Loucy (cell line): ENCODE data around the gene SLC2A1.

Experiments used
- H2AFZ ChIP-seq: fragments of 200-600 bp; sonication (generic); 2 replicates; pipeline ENCODE4 v1.6.0; 2016; ENCODE audit warnings: antibody characterized with exemption, mild to moderate bottlenecking, low read length, moderate library complexity
- H3F3A ChIP-seq: fragments of 200-600 bp; 2 replicates; pipeline ENCODE4 v1.6.0; 2016; ENCODE audit warnings: antibody characterized with exemption, low read depth, mild to moderate bottlenecking
- H3K27me3 ChIP-seq: fragments of 200-600 bp; sonication (generic); 2 replicates; pipeline ENCODE4 v1.6.1; 2014; ENCODE audit warnings: low read length, mild to moderate bottlenecking; ENCODE audit not compliant: insufficient read depth, poor library complexity, severe bottlenecking
- H3K36me3 ChIP-seq: fragments of 200-600 bp; sonication (generic); 2 replicates; pipeline ENCODE4 v1.6.1; 2016; ENCODE audit warnings: low read length; ENCODE audit not compliant: insufficient read depth
- H3K4me1 ChIP-seq: fragments of 200-600 bp; sonication (generic); 2 replicates; pipeline ENCODE4 v1.5.1; 2014; ENCODE audit warnings: low read length, mild to moderate bottlenecking; ENCODE audit not compliant: insufficient read depth, poor library complexity, severe bottlenecking
- H3K4me2 ChIP-seq: fragments of 200-600 bp; sonication (generic); 2 replicates; pipeline ENCODE4 v1.6.0; 2014; ENCODE audit warnings: antibody characterized with exemption, low read length, low read depth, mild to moderate bottlenecking; ENCODE audit not compliant: poor library complexity, severe bottlenecking
- H3K4me3 ChIP-seq: fragments of 200-600 bp; sonication (generic); 2 replicates; pipeline ENCODE4 v1.5.1; 2014; ENCODE audit warnings: low read length, mild to moderate bottlenecking, mixed read lengths; ENCODE audit not compliant: poor library complexity, severe bottlenecking
- H3K79me2 ChIP-seq: fragments of 200-600 bp; sonication (generic); 2 replicates; pipeline ENCODE4 v1.6.1; 2014; ENCODE audit warnings: low read length; ENCODE audit not compliant: insufficient read depth
- H3K9ac ChIP-seq: fragments of 200-600 bp; sonication (generic); 2 replicates; pipeline ENCODE4 v1.6.0; 2014; ENCODE audit warnings: mild to moderate bottlenecking, low read depth, low read length, moderate library complexity; ENCODE audit not compliant: poor library complexity, severe bottlenecking
- H3K9me2 ChIP-seq: fragments of 200-600 bp; sonication (generic); replicated peaks from 2 replicates; pipeline ENCODE4 v1.6.1; 2016; ENCODE audit warnings: low read depth, low read length, mixed read lengths
- H3K9me3 ChIP-seq: fragments of 200-600 bp; sonication (generic); 2 replicates; pipeline ENCODE4 v1.6.1; 2014; ENCODE audit warnings: mild to moderate bottlenecking, antibody characterized with exemption, low read length, low read depth; ENCODE audit not compliant: insufficient read depth
- H4K20me1 ChIP-seq: fragments of 200-600 bp; sonication (generic); 2 replicates; pipeline ENCODE4 v1.6.0; 2014; ENCODE audit warnings: antibody characterized with exemption, low read length, mild to moderate bottlenecking; ENCODE audit not compliant: insufficient read depth, poor library complexity, severe bottlenecking
- EZH2phosphoT487 ChIP-seq: fragments of 200-600 bp; IDR thresholded peaks from 2 replicates; pipeline ENCODE4 v1.6.1; 2018; ENCODE audit warnings: antibody characterized with exemption, mild to moderate bottlenecking, moderate library complexity, borderline replicate concordance
- TF ChIP-seq, protein P1 (sequence below): fragments of 200-600 bp; sonication (generic); conservative IDR thresholded peaks from 2 replicates; pipeline ENCODE4 v1.5.1; 2014; ENCODE audit warnings: mild to moderate bottlenecking, antibody characterized with exemption, low read length

Gene SLC2A1

DNA sequence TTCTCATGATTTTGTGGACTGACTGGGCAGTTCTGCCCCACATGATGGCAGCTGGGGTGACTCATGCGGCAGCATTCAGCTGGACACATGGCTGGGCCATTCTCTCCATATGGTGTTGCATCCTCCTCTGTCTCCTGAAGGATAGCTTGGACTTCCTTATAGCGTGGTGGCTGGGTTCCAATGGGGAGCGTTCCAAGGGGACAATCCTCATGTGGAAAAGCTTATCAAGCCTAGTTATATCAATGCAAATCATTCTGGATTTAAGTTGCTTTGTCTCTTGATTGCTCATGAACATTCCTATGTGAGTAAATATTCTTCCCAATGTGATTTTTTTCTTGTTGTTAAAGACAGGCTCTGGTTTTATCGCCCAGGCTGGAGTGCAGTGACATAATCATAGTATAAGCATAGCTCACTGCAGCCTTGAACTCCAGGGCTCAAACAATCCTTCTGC, 13.2 kb upstream of the SLC2A1 start:
- no peaks in the 10 kb centered on the region for H4K20me1 ChIP-seq
- H3K4me1 ChIP-seq = no peaks in the 10 kb centered on the region
- no peak overlapping the region for H3K9ac ChIP-seq
- H3K27me3 ChIP-seq = no peaks in the 10 kb centered on the region
- H3K79me2 ChIP-seq = no peaks in the 10 kb centered on the region
- no peaks in the 10 kb centered on the region for H3K9me2 ChIP-seq
- no peaks in the 10 kb centered on the region for H3F3A ChIP-seq
- H3K4me3 ChIP-seq = no peak overlapping the region
- H3K4me2 ChIP-seq = no peak overlapping the region
- no peaks in the 10 kb centered on the region for H3K9me3 ChIP-seq
- no peaks in the 10 kb centered on the region for H3K36me3 ChIP-seq
- H2AFZ ChIP-seq = no peak overlapping the region
- TF ChIP-seq, protein P1, sequence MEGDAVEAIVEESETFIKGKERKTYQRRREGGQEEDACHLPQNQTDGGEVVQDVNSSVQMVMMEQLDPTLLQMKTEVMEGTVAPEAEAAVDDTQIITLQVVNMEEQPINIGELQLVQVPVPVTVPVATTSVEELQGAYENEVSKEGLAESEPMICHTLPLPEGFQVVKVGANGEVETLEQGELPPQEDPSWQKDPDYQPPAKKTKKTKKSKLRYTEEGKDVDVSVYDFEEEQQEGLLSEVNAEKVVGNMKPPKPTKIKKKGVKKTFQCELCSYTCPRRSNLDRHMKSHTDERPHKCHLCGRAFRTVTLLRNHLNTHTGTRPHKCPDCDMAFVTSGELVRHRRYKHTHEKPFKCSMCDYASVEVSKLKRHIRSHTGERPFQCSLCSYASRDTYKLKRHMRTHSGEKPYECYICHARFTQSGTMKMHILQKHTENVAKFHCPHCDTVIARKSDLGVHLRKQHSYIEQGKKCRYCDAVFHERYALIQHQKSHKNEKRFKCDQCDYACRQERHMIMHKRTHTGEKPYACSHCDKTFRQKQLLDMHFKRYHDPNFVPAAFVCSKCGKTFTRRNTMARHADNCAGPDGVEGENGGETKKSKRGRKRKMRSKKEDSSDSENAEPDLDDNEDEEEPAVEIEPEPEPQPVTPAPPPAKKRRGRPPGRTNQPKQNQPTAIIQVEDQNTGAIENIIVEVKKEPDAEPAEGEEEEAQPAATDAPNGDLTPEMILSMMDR = no peak
- TF ChIP-seq EZH2phosphoT487 = no peak

DNA sequence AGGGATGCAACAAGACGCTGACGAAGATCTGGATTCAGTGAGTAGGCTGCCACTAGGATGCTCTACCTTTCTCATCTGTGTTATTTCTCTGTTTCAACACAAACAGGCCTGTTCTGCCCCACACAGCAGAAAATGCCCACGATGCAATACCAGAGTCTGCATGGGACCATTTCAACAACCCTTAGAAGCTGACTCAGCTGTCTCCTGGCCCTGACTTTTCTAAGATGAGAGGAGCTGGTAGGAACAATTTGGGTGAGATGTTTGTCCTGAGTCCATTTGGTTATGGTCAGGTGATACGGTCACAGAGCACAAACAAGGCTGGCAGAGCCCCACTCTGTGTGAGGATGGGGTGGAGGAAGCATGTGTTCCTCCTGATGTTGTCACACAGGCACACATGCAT, 11.5 kb upstream of the SLC2A1 start:
- Histone ChIP-seq H3K4me1 (no peaks in the 10 kb centered on the region), H3K9me2 (no peaks in the 10 kb centered on the region), H3K9ac (no peak overlapping the region), H3F3A (no peaks in the 10 kb centered on the region), H4K20me1 (no peaks in the 10 kb centered on the region), H3K79me2 (no peaks in the 10 kb centered on the region), H3K36me3 (no peaks in the 10 kb centered on the region), H2AFZ (no peak overlapping the region), H3K4me3 (no peak overlapping the region), H3K4me2 (no peak overlapping the region), H3K27me3 (no peaks in the 10 kb centered on the region), H3K9me3 (no peaks in the 10 kb centered on the region)
- TF ChIP-seq, protein P1 = no peak
- TF ChIP-seq EZH2phosphoT487 = no peak

DNA sequence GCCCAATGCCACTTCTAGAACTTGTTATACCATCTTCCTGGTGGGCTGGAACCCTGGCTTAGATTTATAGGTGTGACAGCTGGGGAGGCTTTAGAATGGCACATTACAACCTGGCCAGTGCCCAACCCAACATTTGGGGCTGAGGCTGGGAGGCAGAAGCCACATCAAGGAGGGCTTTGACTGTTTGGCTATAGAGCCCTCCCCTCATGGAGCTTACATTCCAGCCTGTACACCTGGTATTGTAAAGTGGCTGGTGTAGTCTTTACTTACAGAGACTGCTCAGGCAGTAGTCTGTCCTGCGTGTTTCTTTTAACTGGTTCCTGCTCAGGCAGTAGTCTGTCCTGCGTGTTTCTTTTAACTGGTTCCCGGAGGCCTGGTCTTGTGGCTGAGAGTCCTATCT, 10.0 kb upstream of the SLC2A1 start:
- Histone ChIP-seq H3K4me2 (no peak overlapping the region), H3K9me2 (no peaks in the 10 kb centered on the region), H3K4me3 (no peak overlapping the region), H2AFZ (no peak overlapping the region), H3F3A (no peaks in the 10 kb centered on the region), H3K9ac (no peak overlapping the region), H3K9me3 (no peaks in the 10 kb centered on the region), H3K79me2 (no peaks in the 10 kb centered on the region), H3K27me3 (no peaks in the 10 kb centered on the region), H4K20me1 (no peaks in the 10 kb centered on the region), H3K36me3 (no peaks in the 10 kb centered on the region), H3K4me1 (no peaks in the 10 kb centered on the region)
- TF ChIP-seq, protein P1 = no peak
- no peak for TF ChIP-seq EZH2phosphoT487
